Gastroesophageal sphincter (tissue), 4 donors: Measurements from ENCODE around the gene NCOA6. TPM values are rescaled to one million over a fixed set of nuclear protein-coding genes. Genes with fewer than 3 reads are reported as not detected.

Experiments
- ATAC-seq: fragments of 150-250 bp; one replicate; pipeline ENCODE4 v1.9.1; 2016; ENCODE audit warnings: mild to moderate bottlenecking, moderate library complexity
- H3K27ac ChIP-seq, 4 donors: fragments of 200-600 bp; sonication (generic) in 3 of 4; 1 replicate in 3 of 4; 2 replicates in 1 of 4; pipeline ENCODE4 v1.5.1; 2016 to 2019
- H3K27me3 ChIP-seq: fragments of 200-600 bp; sonication (generic); one replicate; pipeline ENCODE4 v1.5.1; 2019
- H3K36me3 ChIP-seq, 2 donors: fragments of 200-600 bp; sonication (generic); one replicate each; pipeline ENCODE4 v1.5.1; 2019; ENCODE audit warnings: control low read depth in 1 of 2
- H3K4me1 ChIP-seq, 3 donors: fragments of 200-600 bp; sonication (generic); 1 replicate in 2 of 3; 2 replicates in 1 of 3; pipeline ENCODE4 v1.5.1; 2016 to 2019; ENCODE audit warnings: control low read depth in 2 of 3
- H3K4me3 ChIP-seq, 2 donors: fragments of 200-600 bp; sonication (generic); one replicate each; pipeline ENCODE4 v1.5.1; 2019; ENCODE audit warnings: mild to moderate bottlenecking in 1 of 2, moderate library complexity in 1 of 2
- H3K9me3 ChIP-seq, 3 donors: fragments of 200-600 bp; sonication (generic); one replicate each; pipeline ENCODE4 v1.5.1; 2017 to 2019; ENCODE audit warnings: control low read depth in 2 of 3
- EP300 ChIP-seq: sonication (generic); formaldehyde crosslinking; IDR thresholded peaks from one replicate; pipeline ENCODE4 v1.6.1; 2017; ENCODE audit warnings: antibody characterized with exemption, mild to moderate bottlenecking
- POLR2A ChIP-seq, 2 donors: fragments of 450-650 bp; IDR thresholded peaks; one replicate each; pipeline ENCODE4 v1.6.1; 2017; ENCODE audit warnings: antibody characterized with exemption in 2 of 2, mild to moderate bottlenecking in 2 of 2, moderate library complexity in 1 of 2
- POLR2AphosphoS5 ChIP-seq: sonication (generic); formaldehyde crosslinking; IDR thresholded peaks from one replicate; pipeline ENCODE4 v1.6.1; 2017; ENCODE audit warnings: antibody characterized with exemption
- whole genome bisulfite sequencing, 2 donors: methylation state at CpG; one replicate each; pipeline ENCODE4 v1.1.5; 2018; ENCODE audit warnings: low coverage in 1 of 2; 5-methylcytosine and 5-hydroxymethylcytosine counted together
- total RNA-seq, 4 donors: library from RNA; depleted of rRNA; stranded (reverse); fragments of >200 nt; gene quantifications; one replicate each; pipeline ENCODE4 v1.1.0, GENCODE V29; 2016
- TF ChIP-seq, protein P1 (sequence below), 4 experiments: fragments of 200-600 bp in 2 of 4; fragments of 450-650 bp in 2 of 4; sonication (generic) in 1 of 4; IDR thresholded peaks; one replicate each; pipeline ENCODE4 v1.5.1; 2017 to 2019; ENCODE audit warnings: antibody characterized with exemption in 4 of 4, mild to moderate bottlenecking in 2 of 4, moderate library complexity in 2 of 4

The NCOA6 gene
- total RNA-seq, 4 donors from 2014 or later, result 15.2 to 37.0 (median 25.8) TPM

- no peak overlapping the region for H3K4me3 ChIP-seq
- no peak for ATAC-seq
- peak overlapping the region in 2 of 4 donors; percentile 14 to 42 for H3K27ac ChIP-seq
- H3K9me3 ChIP-seq, result no peaks in the 10 kb centered on the region
- no CpG with 5 or more reads among the region's 1 CpG for WGBS, 2 donors
- peaks cover 0 to 33% (median 6%) of the 10 kb centered on the region in 3 donors for H3K4me1 ChIP-seq
- TF ChIP-seq POLR2A (IDR thresholded peaks at IDR 0.05) (no peak), POLR2AphosphoS5 (no peak), EP300 (no peak)
- TF ChIP-seq, protein P1, sequence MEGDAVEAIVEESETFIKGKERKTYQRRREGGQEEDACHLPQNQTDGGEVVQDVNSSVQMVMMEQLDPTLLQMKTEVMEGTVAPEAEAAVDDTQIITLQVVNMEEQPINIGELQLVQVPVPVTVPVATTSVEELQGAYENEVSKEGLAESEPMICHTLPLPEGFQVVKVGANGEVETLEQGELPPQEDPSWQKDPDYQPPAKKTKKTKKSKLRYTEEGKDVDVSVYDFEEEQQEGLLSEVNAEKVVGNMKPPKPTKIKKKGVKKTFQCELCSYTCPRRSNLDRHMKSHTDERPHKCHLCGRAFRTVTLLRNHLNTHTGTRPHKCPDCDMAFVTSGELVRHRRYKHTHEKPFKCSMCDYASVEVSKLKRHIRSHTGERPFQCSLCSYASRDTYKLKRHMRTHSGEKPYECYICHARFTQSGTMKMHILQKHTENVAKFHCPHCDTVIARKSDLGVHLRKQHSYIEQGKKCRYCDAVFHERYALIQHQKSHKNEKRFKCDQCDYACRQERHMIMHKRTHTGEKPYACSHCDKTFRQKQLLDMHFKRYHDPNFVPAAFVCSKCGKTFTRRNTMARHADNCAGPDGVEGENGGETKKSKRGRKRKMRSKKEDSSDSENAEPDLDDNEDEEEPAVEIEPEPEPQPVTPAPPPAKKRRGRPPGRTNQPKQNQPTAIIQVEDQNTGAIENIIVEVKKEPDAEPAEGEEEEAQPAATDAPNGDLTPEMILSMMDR (IDR thresholded peaks at IDR 0.05), result no peak
- no peaks in the 10 kb centered on the region for H3K27me3 ChIP-seq
- peaks cover 0 to 61% of the 10 kb centered on the region in 2 donors for H3K36me3 ChIP-seq
Measured at GRCh38 chr20:34713194-34713943, 112.1 kb downstream of the NCOA6 start.

- Histone ChIP-seq H3K4me3 (no peak overlapping the region), H3K36me3 (peaks cover 0 to 57% of the 10 kb centered on the region in 2 donors), H3K9me3 (no peaks in the 10 kb centered on the region), H3K27me3 (no peaks in the 10 kb centered on the region), H3K4me1 (peaks cover 0 to 40% (median 6%) of the 10 kb centered on the region in 3 donors), H3K27ac (peak overlapping the region in 2 of 4 donors; percentile 14 to 42)
- ATAC-seq, result no peak
- TF ChIP-seq EP300 (no peak), POLR2AphosphoS5 (no peak), POLR2A (IDR thresholded peaks at IDR 0.05) (no peak)
- TF ChIP-seq, protein P1 (IDR thresholded peaks at IDR 0.05), result no peak
- 65 to 70% methylated on average over 4 of the region's 5 CpGs for WGBS, 2 donors
Measured at GRCh38 chr20:34712525-34713192, 112.8 kb downstream of the NCOA6 start.

DNA sequence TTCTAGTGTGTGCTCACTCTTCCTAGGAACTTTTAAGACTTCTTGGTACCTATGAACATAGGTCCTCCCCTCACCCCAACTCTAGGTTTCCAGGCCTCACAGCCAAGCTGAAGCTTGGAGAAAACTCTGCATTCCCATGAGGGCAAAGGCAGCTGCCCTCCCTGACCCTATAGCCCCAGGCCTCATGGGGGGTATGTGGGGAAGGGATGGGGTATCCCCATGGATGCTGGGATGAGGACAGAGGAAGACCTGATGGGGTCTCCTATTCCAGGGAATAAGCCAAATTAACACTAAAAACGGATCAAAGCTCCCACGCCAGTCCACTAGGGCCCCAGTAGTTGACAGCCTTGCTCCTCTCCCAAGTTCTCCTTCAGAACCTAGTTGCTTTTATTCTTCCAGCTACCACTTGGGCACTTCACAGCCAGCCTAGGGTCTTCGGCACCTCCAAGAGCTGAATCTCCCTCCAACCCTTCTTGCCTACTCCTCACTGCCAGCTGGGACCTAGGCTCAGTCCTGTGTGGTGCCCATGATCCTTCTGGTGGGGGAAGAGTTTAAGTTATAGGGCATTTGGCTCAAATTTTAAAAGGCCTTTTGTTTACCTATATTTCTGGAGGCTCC, 113.5 kb downstream of the NCOA6 start:
- H3K9me3 ChIP-seq, result no peaks in the 10 kb centered on the region
- no peak for ATAC-seq
- peaks cover 0 to 55% of the 10 kb centered on the region in 2 donors for H3K36me3 ChIP-seq
- no peaks in the 10 kb centered on the region for H3K27me3 ChIP-seq
- no peak for TF ChIP-seq EP300
- no peak for TF ChIP-seq POLR2A (IDR thresholded peaks at IDR 0.05)
- TF ChIP-seq, protein P1 (IDR thresholded peaks at IDR 0.05), result no peak
- no peak for TF ChIP-seq POLR2AphosphoS5
- H3K4me1 ChIP-seq, result peaks cover 0 to 48% (median 6%) of the 10 kb centered on the region in 3 donors
- peak overlapping the region in 1 of 4 donors; percentile 94 for H3K27ac ChIP-seq
- 85 to 100% methylated on average over 2 to 3 of the region's 3 CpGs for WGBS, 2 donors
- no peak overlapping the region for H3K4me3 ChIP-seq

- H3K4me3 ChIP-seq, result no peak overlapping the region
- peak overlapping the region; percentile 55 to 100 (median 94) for H3K27ac ChIP-seq
- TF ChIP-seq POLR2A (IDR thresholded peaks at IDR 0.05), result no peak
- TF ChIP-seq POLR2AphosphoS5, result no peak
- TF ChIP-seq EP300, result no peak
- TF ChIP-seq, protein P1 (IDR thresholded peaks at IDR 0.05), result no peak
- WGBS, 2 donors, result 38 to 83% methylated on average over 3 to 4 of the region's 9 CpGs
- no peaks in the 10 kb centered on the region for H3K27me3 ChIP-seq
- H3K36me3 ChIP-seq, result peaks cover 0 to 53% of the 10 kb centered on the region in 2 donors
- ATAC-seq, result no peak
- H3K4me1 ChIP-seq, result peaks cover 0 to 57% (median 6%) of the 10 kb centered on the region in 3 donors
- no peaks in the 10 kb centered on the region for H3K9me3 ChIP-seq
Measured at GRCh38 chr20:34710861-34711574, 114.4 kb downstream of the NCOA6 start.
